Caco-2 (cell line): ENCODE data around the gene SETD3. TPM values are rescaled to one million over a fixed set of nuclear protein-coding genes. Genes with fewer than 3 reads are reported as not detected.

Source experiments
- BruUV-seq: library from RNA; stranded (reverse); fragments of 400-500 nt; replicated peaks from 2 replicates; lab custom pipeline; 2021; lab: Mats Ljungman, UMichigan
- CTCF ChIA-PET: fragments of 300-600 bp; sonication (Branson Sonifier 250); formaldehyde crosslinking; loops from one replicate; lab custom pipeline; 2022; ENCODE audit warnings: antibody characterized with exemption; lab: Charles Lee
- POLR2A ChIA-PET: fragments of 300-600 bp; sonication (Branson Sonifier 250); formaldehyde crosslinking; loops from one replicate; lab custom pipeline; 2022; ENCODE audit warnings: antibody characterized with exemption; lab: Charles Lee
- DNase-seq, 2 experiments: peaks; one replicate each; pipeline versions ENCODE4 v3.0.0 to v3.0.0-alpha.2; 2020 to 2022
- H3K27me3 ChIP-seq: replicated peaks from 2 replicates; pipeline ENCODE4 v1.6.0; 2011; ENCODE audit warnings: low read length; ENCODE audit not compliant: control insufficient read depth, insufficient read depth
- H3K36me3 ChIP-seq: 2 replicates; pipeline ENCODE4 v1.5.1; 2011; ENCODE audit warnings: low read length; ENCODE audit not compliant: control insufficient read depth, insufficient read depth
- H3K4me1 ChIP-seq: fragments of 250-450 bp; sonication (Bioruptor Pico); 2 replicates; pipeline ENCODE4 v1.5.1; 2020; ENCODE audit warnings: mild to moderate bottlenecking
- H3K4me3 ChIP-seq: 2 replicates; pipeline ENCODE4 v1.5.1; 2011; ENCODE audit warnings: low read depth, mild to moderate bottlenecking, control low read depth, low read length
- H3K9me3 ChIP-seq: fragments of 250-450 bp; sonication (Bioruptor Pico); 2 replicates; pipeline ENCODE4 v1.5.1; 2020; ENCODE audit warnings: mild to moderate bottlenecking, moderate library complexity
- H3K27ac Mint-ChIP-seq: one replicate; pipeline ENCODE4 v1.8.0; 2022; ENCODE audit warnings: mixed read lengths; ENCODE audit not compliant: unreplicated experiment
- H3K27me3 Mint-ChIP-seq: one replicate; pipeline ENCODE4 v1.8.0; 2022; ENCODE audit warnings: mixed read lengths; ENCODE audit not compliant: insufficient read depth, unreplicated experiment
- H3K36me3 Mint-ChIP-seq: one replicate; pipeline ENCODE4 v1.8.0; 2022; ENCODE audit warnings: mild to moderate bottlenecking, mixed read lengths; ENCODE audit not compliant: insufficient read depth, unreplicated experiment
- H3K4me1 Mint-ChIP-seq: one replicate; pipeline ENCODE4 v1.8.0; 2022; ENCODE audit warnings: low read depth, mixed read lengths; ENCODE audit not compliant: unreplicated experiment
- H3K4me3 Mint-ChIP-seq: one replicate; pipeline ENCODE4 v1.8.0; 2022; ENCODE audit warnings: mild to moderate bottlenecking, moderate library complexity, mixed read lengths; ENCODE audit not compliant: unreplicated experiment
- H3K9me3 Mint-ChIP-seq: one replicate; pipeline ENCODE4 v1.8.0; 2022; ENCODE audit warnings: mixed read lengths; ENCODE audit not compliant: unreplicated experiment
- intact Hi-C: fragments of 100-400 bp; cut with micrococcal nuclease; formaldehyde crosslinking; loops from one replicate; pipeline ENCODE4 v1.10.0; 2022; ENCODE audit not compliant: unreplicated experiment
- total RNA-seq: library from RNA; stranded (reverse); gene quantifications from 2 replicates; pipeline ENCODE4 v1.2.3, GENCODE V29; 2022
- TF ChIP-seq, protein P1 (sequence below), 2 experiments: fragments of 200-600 bp in 1 of 2; IDR thresholded peaks; 1 replicate in 1 of 2; 2 replicates in 1 of 2; pipeline versions ENCODE4 v1.5.1 to v1.8.0; 2011 to 2022; ENCODE audit warnings: antibody characterized with exemption in 1 of 2, control low read depth in 1 of 2, inconsistent platforms in 1 of 2, low read depth in 1 of 2, low read length in 1 of 2, mild to moderate bottlenecking in 1 of 2, moderate library complexity in 1 of 2; ENCODE audit not compliant: insufficient read depth in 1 of 2, severe bottlenecking in 1 of 2, unreplicated experiment in 1 of 2

SETD3 gene
- total RNA-seq, 1 experiment from 2014 or later: 74.3 TPM

DNA sequence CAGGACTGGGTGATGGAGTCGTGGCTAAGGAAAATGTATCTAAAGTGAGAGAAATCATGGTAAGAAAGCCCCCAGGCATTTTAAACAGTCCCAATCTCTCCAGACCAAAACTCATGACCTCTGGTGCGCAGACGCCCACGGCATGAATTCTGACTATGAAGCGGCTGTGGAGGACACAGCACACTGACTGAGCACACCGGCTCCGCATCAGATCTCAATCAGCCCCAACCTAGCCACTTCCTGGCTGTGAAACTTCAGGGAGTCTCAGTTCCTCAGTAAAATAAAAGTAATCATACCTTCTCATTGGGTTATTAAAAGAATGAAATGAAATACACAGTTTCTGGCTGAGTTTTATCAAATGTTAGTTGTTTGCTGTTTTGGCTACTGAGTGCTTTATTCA, 38.7 kb downstream of the SETD3 start:
- H3K36me3 Mint-ChIP-seq: peaks cover 75% of the 10 kb centered on the region
- H3K4me1 Mint-ChIP-seq: no peaks in the 10 kb centered on the region
- TF ChIP-seq, protein P1, sequence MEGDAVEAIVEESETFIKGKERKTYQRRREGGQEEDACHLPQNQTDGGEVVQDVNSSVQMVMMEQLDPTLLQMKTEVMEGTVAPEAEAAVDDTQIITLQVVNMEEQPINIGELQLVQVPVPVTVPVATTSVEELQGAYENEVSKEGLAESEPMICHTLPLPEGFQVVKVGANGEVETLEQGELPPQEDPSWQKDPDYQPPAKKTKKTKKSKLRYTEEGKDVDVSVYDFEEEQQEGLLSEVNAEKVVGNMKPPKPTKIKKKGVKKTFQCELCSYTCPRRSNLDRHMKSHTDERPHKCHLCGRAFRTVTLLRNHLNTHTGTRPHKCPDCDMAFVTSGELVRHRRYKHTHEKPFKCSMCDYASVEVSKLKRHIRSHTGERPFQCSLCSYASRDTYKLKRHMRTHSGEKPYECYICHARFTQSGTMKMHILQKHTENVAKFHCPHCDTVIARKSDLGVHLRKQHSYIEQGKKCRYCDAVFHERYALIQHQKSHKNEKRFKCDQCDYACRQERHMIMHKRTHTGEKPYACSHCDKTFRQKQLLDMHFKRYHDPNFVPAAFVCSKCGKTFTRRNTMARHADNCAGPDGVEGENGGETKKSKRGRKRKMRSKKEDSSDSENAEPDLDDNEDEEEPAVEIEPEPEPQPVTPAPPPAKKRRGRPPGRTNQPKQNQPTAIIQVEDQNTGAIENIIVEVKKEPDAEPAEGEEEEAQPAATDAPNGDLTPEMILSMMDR (IDR thresholded peaks at IDR 0.05; ENCODE audit: insufficient read depth in 1 of 2, low read depth in 1 of 2, low read length in 1 of 2, severe bottlenecking in 1 of 2, unreplicated experiment in 1 of 2): no peak
- H3K27ac Mint-ChIP-seq: no peak overlapping the region
- no peaks in the 10 kb centered on the region for H3K27me3 ChIP-seq
- BruUV-seq: no TSS peak
- H3K4me3 Mint-ChIP-seq: no peak overlapping the region
- no peaks in the 10 kb centered on the region for H3K9me3 Mint-ChIP-seq
- ChIA-PET POLR2A (no interaction called here), CTCF (no interaction called here)
- no peak overlapping the region for H3K4me3 ChIP-seq
- H3K4me1 ChIP-seq: no peaks in the 10 kb centered on the region
- no peaks in the 10 kb centered on the region for H3K9me3 ChIP-seq
- intact Hi-C loops: loop anchor here (2.0 kb wide), 1 partner anchor 19 kb away; no protein-coding TSS in a partner anchor
- peaks cover 5% of the 10 kb centered on the region for H3K36me3 ChIP-seq
- H3K27me3 Mint-ChIP-seq: no peaks in the 10 kb centered on the region
- no peak for DNase-seq

DNA sequence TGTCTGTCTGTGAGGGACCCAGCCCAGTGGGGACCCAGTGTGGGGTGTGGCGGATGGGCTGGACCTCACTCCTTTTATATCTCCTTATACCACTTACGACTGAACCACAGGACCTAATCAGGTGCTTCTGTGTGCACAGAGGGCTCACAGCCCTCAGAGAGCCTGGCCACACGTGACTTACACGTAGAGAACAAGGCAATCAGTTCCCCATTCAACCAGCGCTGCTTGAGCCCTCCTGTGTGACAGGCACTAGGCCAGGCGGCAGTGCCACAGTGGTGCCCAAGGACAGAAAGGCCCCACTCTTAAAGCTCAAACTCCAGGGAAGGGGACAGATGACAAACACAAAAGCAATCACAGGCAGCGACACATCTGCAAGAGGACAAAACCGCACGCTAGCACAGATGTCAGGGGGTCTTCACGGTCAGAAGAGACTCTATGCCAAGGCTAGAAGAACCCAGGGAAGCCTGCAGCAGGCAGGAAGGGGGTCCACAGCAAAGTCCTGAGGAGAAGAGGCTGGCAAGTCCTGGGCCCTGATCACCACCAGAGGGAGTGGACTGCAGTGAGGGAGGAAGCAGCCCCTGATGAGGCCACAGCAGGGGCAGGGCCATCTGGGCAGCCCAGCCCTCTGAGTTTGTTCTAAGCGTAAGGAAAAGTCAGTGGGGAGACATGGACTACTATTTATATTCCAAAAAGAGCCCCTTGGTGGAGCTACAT, 39.3 kb downstream of the SETD3 start:
- no peaks in the 10 kb centered on the region for H3K27me3 ChIP-seq
- peak in 1 of 2 experiments; percentile 38 for DNase-seq
- peaks cover 5% of the 10 kb centered on the region for H3K36me3 ChIP-seq
- ChIA-PET POLR2A (interaction anchor here (0.7 to 1.4 kb wide), 2 partner anchors 35 to 39 kb away, joined by 5 to 7 read pairs; partner anchors contain the start of gene SETD3), CTCF (interaction anchor here (1.3 kb wide), 1 partner anchor 48 kb away, joined by 6 read pairs; no protein-coding TSS in a partner anchor)
- BruUV-seq: no TSS peak
- Mint-ChIP-seq H3K4me1 (no peaks in the 10 kb centered on the region), H3K4me3 (no peak overlapping the region), H3K27me3 (no peaks in the 10 kb centered on the region), H3K36me3 (peaks cover 74% of the 10 kb centered on the region), H3K9me3 (no peaks in the 10 kb centered on the region), H3K27ac (no peak overlapping the region)
- no peaks in the 10 kb centered on the region for H3K4me1 ChIP-seq
- TF ChIP-seq, protein P1 (IDR thresholded peaks at IDR 0.05; ENCODE audit: insufficient read depth in 1 of 2, low read depth in 1 of 2, low read length in 1 of 2, severe bottlenecking in 1 of 2, unreplicated experiment in 1 of 2): peak in 1 of 2 experiments; percentile 64
- H3K9me3 ChIP-seq: no peaks in the 10 kb centered on the region
- no peak overlapping the region for H3K4me3 ChIP-seq
- intact Hi-C loops: loop anchor here (2.0 kb wide), 1 partner anchor 19 kb away; no protein-coding TSS in a partner anchor

DNA sequence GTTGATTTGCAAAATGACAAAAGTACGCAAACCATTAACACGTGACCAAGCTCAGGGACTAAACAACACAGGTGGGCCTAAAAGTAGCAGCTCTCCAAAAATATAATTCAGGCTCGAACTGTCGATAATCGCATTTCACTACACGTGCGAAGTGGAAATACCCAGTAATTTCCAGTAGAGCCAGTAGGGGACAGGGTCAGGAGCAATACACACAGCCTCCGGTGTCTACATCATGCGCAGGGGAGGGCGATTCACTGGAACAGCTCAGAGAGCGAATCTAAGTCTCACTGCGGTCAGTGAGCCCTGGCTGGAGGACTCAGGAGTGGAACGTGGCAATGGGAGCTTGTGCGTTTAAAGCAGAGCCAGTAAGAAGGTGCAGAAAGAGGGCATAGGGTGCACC, 40.4 kb downstream of the SETD3 start:
- BruUV-seq: no TSS peak
- no peak overlapping the region for H3K4me3 ChIP-seq
- H3K27me3 Mint-ChIP-seq: no peaks in the 10 kb centered on the region
- POLR2A ChIA-PET: interaction anchor here (1.4 kb wide), 1 partner anchor 41 kb away, joined by 7 read pairs; the partner anchor contains the start of gene SETD3
- peaks cover 5% of the 10 kb centered on the region for H3K36me3 ChIP-seq
- peak in 1 of 2 experiments; percentile 8 for DNase-seq
- H3K4me1 ChIP-seq: no peaks in the 10 kb centered on the region
- H3K9me3 Mint-ChIP-seq: no peaks in the 10 kb centered on the region
- H3K4me1 Mint-ChIP-seq: no peaks in the 10 kb centered on the region
- H3K36me3 Mint-ChIP-seq: peaks cover 77% of the 10 kb centered on the region
- no peaks in the 10 kb centered on the region for H3K27me3 ChIP-seq
- H3K27ac Mint-ChIP-seq: no peak overlapping the region
- H3K9me3 ChIP-seq: no peaks in the 10 kb centered on the region
- TF ChIP-seq, protein P1 (IDR thresholded peaks at IDR 0.05; ENCODE audit: insufficient read depth in 1 of 2, low read depth in 1 of 2, low read length in 1 of 2, severe bottlenecking in 1 of 2, unreplicated experiment in 1 of 2): peak; percentile 18 to 29
- H3K4me3 Mint-ChIP-seq: no peak overlapping the region
- intact Hi-C loops: loop anchor here (2.0 kb wide), 1 partner anchor 21 kb away; no protein-coding TSS in a partner anchor
- CTCF ChIA-PET: interaction anchor here (1.3 kb wide), 1 partner anchor 47 kb away, joined by 6 read pairs; no protein-coding TSS in a partner anchor
